Hepatocyte (in vitro differentiated cells): ENCODE measurements around the gene NRCAM. TPM values are rescaled to one million over a fixed set of nuclear protein-coding genes. Genes with fewer than 3 reads are reported as not detected.

ENCODE experiments used
- DNase-seq: peaks from one replicate; pipeline ENCODE4 v3.0.0-alpha.2; 2016; ENCODE audit warnings: low spot score
- H2AFZ ChIP-seq: fragments of 200-600 bp; sonication (generic); 2 replicates; pipeline ENCODE4 v1.6.0; 2016; ENCODE audit warnings: antibody characterized with exemption, mild to moderate bottlenecking
- H3K27ac ChIP-seq: fragments of 200-600 bp; sonication (generic); 2 replicates; pipeline ENCODE4 v1.5.1; 2016; ENCODE audit warnings: mild to moderate bottlenecking
- H3K27me3 ChIP-seq: fragments of 200-600 bp; sonication (generic); 2 replicates; pipeline ENCODE4 v1.6.1; 2016
- H3K36me3 ChIP-seq: fragments of 200-600 bp; sonication (generic); replicated peaks from 2 replicates; pipeline ENCODE4 v1.5.1; 2016; ENCODE audit warnings: low read depth; ENCODE audit not compliant: insufficient read depth
- H3K4me1 ChIP-seq: fragments of 200-600 bp; sonication (generic); 2 replicates; pipeline ENCODE4 v1.5.1; 2016; ENCODE audit warnings: mild to moderate bottlenecking, moderate library complexity; ENCODE audit not compliant: insufficient read depth
- H3K4me2 ChIP-seq: fragments of 200-600 bp; sonication (generic); 2 replicates; pipeline ENCODE4 v1.6.0; 2016
- H3K4me3 ChIP-seq: fragments of 200-600 bp; sonication (generic); 2 replicates; pipeline ENCODE4 v1.5.1; 2016; ENCODE audit warnings: mild to moderate bottlenecking
- H3K79me2 ChIP-seq: fragments of 200-600 bp; sonication (generic); 2 replicates; pipeline ENCODE4 v1.6.0; 2017; ENCODE audit warnings: mild to moderate bottlenecking
- H3K9me2 ChIP-seq: fragments of 200-600 bp; sonication (generic); replicated peaks from 2 replicates; pipeline ENCODE4 v1.6.0; 2017; ENCODE audit warnings: mild to moderate bottlenecking; ENCODE audit not compliant: insufficient read depth
- H3K9me3 ChIP-seq: fragments of 200-600 bp; sonication (generic); 2 replicates; pipeline ENCODE4 v1.5.1; 2016; ENCODE audit warnings: low read depth, mild to moderate bottlenecking
- H4K20me1 ChIP-seq: fragments of 200-600 bp; sonication (generic); 2 replicates; pipeline ENCODE4 v1.6.0; 2016; ENCODE audit warnings: mild to moderate bottlenecking; ENCODE audit not compliant: insufficient read depth, poor library complexity, severe bottlenecking
- EZH2 ChIP-seq: fragments of 200-600 bp; sonication (generic); IDR thresholded peaks from 2 replicates; pipeline ENCODE4 v1.6.1; 2016; ENCODE audit warnings: antibody characterized with exemption, mild to moderate bottlenecking, borderline replicate concordance
- EZH2phosphoT487 ChIP-seq: fragments of 200-600 bp; sonication (generic); IDR thresholded peaks from one replicate; pipeline ENCODE4 v1.6.1; 2018; ENCODE audit warnings: antibody characterized with exemption, mild to moderate bottlenecking, low read depth, moderate library complexity; ENCODE audit not compliant: unreplicated experiment, severe bottlenecking
- WGBS: methylation state at CpG from one replicate; pipeline ENCODE4 v1.1.6; 2016; ENCODE audit warnings: low lambda C conversion rate; ENCODE audit errors: missing lambda C conversion rate; 5-methylcytosine and 5-hydroxymethylcytosine counted together
- polyA plus RNA-seq: library from polyadenylated mRNA; unstranded; fragments of >200 nt; fragmentation: Nextera tagmentation; extraction: Ambion mirVana; gene quantifications from 2 replicates; pipeline ENCODE4 v1.2.1, GENCODE V29; 2016
- total RNA-seq: library from RNA; depleted of rRNA; stranded (reverse); fragments of >200 nt; gene quantifications from 2 replicates; pipeline ENCODE4 v1.2.3, GENCODE V29; 2014
- TF ChIP-seq, protein P1 (sequence below): fragments of 200-600 bp; sonication (generic); IDR thresholded peaks from 2 replicates; pipeline ENCODE4 v1.5.1; 2016; ENCODE audit warnings: antibody characterized with exemption, mild to moderate bottlenecking; ENCODE audit not compliant: poor library complexity

Gene NRCAM
- total and polyA plus RNA-seq, 2 experiments from 2014 or later, result 16.0 to 34.4 TPM

DNA sequence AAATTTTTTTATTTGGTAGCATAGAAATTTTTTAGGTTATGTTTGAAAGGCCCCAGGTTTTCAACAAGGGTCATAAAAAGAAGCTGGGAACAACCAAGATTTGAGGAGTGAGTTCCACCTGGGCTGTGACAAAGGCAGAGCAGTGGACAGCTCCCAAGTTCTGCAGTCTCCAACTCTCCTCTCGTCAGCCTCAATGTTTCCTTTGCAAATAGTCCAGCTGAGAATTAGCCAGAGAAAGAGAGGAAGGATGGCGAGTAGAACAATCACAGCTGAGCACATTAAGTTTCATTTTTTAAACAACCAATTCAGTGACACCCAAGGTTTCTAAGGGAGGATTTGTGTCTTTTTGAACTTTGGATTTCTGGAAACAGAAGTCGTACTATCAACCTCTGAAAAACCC lies 143.2 kb downstream of the NRCAM start:
- 56% methylated on average over 3 of the region's 3 CpGs for WGBS
- TF ChIP-seq, protein P1, sequence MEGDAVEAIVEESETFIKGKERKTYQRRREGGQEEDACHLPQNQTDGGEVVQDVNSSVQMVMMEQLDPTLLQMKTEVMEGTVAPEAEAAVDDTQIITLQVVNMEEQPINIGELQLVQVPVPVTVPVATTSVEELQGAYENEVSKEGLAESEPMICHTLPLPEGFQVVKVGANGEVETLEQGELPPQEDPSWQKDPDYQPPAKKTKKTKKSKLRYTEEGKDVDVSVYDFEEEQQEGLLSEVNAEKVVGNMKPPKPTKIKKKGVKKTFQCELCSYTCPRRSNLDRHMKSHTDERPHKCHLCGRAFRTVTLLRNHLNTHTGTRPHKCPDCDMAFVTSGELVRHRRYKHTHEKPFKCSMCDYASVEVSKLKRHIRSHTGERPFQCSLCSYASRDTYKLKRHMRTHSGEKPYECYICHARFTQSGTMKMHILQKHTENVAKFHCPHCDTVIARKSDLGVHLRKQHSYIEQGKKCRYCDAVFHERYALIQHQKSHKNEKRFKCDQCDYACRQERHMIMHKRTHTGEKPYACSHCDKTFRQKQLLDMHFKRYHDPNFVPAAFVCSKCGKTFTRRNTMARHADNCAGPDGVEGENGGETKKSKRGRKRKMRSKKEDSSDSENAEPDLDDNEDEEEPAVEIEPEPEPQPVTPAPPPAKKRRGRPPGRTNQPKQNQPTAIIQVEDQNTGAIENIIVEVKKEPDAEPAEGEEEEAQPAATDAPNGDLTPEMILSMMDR, result no peak
- TF ChIP-seq EZH2, result no peak
- no peak for TF ChIP-seq EZH2phosphoT487
- H3K79me2 ChIP-seq, result no peaks in the 10 kb centered on the region
- H3K4me2 ChIP-seq, result no peak overlapping the region
- H3K27ac ChIP-seq, result no peak overlapping the region
- H3K4me3 ChIP-seq, result no peak overlapping the region
- no peak for DNase-seq
- no peak overlapping the region for H2AFZ ChIP-seq
- H3K4me1 ChIP-seq, result no peaks in the 10 kb centered on the region
- no peaks in the 10 kb centered on the region for H3K9me2 ChIP-seq
- no peaks in the 10 kb centered on the region for H4K20me1 ChIP-seq
- H3K9me3 ChIP-seq, result no peaks in the 10 kb centered on the region
- H3K27me3 ChIP-seq, result no peaks in the 10 kb centered on the region
- H3K36me3 ChIP-seq, result no peaks in the 10 kb centered on the region

DNA sequence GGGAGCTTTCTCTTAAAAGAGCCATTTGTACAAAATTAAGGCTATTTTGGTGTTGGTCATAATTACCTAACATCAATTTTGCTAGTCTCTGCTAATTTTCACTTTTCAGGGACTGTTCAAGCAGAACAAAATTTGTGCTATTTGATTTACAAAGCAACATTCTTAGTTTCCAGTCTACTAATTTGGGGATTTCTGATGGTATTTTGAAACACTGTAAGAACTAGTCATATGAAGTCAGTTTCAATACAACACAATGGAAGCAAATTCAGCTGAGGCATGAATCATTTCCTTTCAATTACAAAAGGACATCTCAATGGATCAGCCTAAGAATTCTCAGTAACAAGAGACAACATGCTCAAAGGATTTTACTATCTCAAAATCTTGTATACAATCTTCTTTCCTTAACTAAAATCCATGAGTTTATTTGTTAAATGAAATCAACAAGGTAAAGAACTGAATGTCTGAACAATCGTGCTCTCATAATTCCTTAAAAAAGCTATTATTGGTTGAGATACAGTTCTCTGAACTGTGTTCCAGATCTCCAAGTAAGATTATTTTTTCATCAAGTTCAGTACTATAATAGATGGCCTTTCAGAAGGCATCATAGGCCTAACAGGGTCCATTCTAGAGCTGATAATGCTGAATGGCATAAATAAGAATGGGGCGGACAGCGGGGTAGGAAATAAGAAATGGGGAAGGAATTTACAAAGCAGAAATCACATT lies 144.6 kb downstream of the NRCAM start:
- 97% methylated on average over 3 of the region's 3 CpGs for WGBS
- DNase-seq, result no peak
- no peak overlapping the region for H3K4me2 ChIP-seq
- TF ChIP-seq EZH2phosphoT487, result no peak
- no peak for TF ChIP-seq EZH2
- TF ChIP-seq, protein P1, result no peak
- no peaks in the 10 kb centered on the region for H3K27me3 ChIP-seq
- no peak overlapping the region for H2AFZ ChIP-seq
- H4K20me1 ChIP-seq, result no peaks in the 10 kb centered on the region
- no peak overlapping the region for H3K27ac ChIP-seq
- H3K79me2 ChIP-seq, result no peaks in the 10 kb centered on the region
- no peak overlapping the region for H3K4me3 ChIP-seq
- no peaks in the 10 kb centered on the region for H3K36me3 ChIP-seq
- no peaks in the 10 kb centered on the region for H3K9me2 ChIP-seq
- H3K4me1 ChIP-seq, result no peaks in the 10 kb centered on the region
- H3K9me3 ChIP-seq, result no peaks in the 10 kb centered on the region

DNA sequence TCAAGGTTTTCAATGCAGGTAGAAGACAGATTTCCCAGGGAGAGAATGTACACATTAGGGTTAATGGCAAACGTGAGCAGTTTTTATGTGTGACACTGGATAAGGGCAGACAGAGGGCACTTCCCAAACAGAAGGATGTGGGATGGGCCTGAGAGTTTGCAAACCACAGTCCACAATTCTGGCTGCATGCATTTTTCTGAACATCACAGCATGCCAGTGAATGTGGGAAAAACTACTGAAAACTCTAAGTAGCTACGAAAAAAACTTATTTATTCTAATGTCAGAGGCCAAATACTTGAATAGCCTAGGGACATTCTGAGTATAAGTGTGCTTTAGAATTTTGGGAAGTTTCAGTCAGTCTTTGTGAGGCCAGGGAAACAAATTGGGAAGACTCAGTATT lies 145.9 kb downstream of the NRCAM start:
- no peaks in the 10 kb centered on the region for H3K36me3 ChIP-seq
- 51% methylated on average over 2 of the region's 2 CpGs for WGBS
- TF ChIP-seq, protein P1, result no peak
- no peak for TF ChIP-seq EZH2phosphoT487
- no peak for TF ChIP-seq EZH2
- no peaks in the 10 kb centered on the region for H3K27me3 ChIP-seq
- no peak overlapping the region for H2AFZ ChIP-seq
- no peak overlapping the region for H3K27ac ChIP-seq
- no peaks in the 10 kb centered on the region for H4K20me1 ChIP-seq
- no peaks in the 10 kb centered on the region for H3K79me2 ChIP-seq
- H3K4me1 ChIP-seq, result no peaks in the 10 kb centered on the region
- H3K9me3 ChIP-seq, result no peaks in the 10 kb centered on the region
- no peaks in the 10 kb centered on the region for H3K9me2 ChIP-seq
- DNase-seq, result no peak
- no peak overlapping the region for H3K4me3 ChIP-seq
- H3K4me2 ChIP-seq, result no peak overlapping the region

DNA sequence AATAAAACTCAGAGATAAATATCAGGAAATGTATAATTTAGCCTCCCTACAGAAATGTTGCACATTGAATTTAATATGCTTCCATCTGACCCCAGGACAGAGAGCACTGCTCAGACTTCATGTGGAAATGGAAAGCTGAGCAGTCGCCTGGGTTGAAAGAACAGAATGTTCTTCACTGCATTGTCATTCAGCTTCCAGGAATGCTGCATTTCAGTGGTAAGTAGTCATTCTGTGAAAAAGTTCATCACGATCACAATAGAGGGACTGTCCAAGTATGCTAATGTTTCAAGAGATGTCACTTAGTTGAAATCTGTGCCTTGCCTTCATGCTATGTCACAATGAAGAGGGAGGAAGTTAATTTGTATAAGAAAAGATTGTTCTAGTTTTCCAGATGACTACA lies 147.3 kb downstream of the NRCAM start:
- no peaks in the 10 kb centered on the region for H3K79me2 ChIP-seq
- no peaks in the 10 kb centered on the region for H3K9me2 ChIP-seq
- peak overlapping the region; percentile 19 for H3K27ac ChIP-seq
- H3K4me1 ChIP-seq, result no peaks in the 10 kb centered on the region
- H4K20me1 ChIP-seq, result no peaks in the 10 kb centered on the region
- TF ChIP-seq EZH2phosphoT487, result no peak
- TF ChIP-seq EZH2, result no peak
- TF ChIP-seq, protein P1, result no peak
- no peaks in the 10 kb centered on the region for H3K9me3 ChIP-seq
- H3K36me3 ChIP-seq, result no peaks in the 10 kb centered on the region
- 71% methylated on average over 2 of the region's 2 CpGs for WGBS
- no peak overlapping the region for H3K4me2 ChIP-seq
- no peak overlapping the region for H3K4me3 ChIP-seq
- DNase-seq, result no peak
- H3K27me3 ChIP-seq, result no peaks in the 10 kb centered on the region
- H2AFZ ChIP-seq, result no peak overlapping the region
